ENCODE data around the gene ARPP21.

DNA sequence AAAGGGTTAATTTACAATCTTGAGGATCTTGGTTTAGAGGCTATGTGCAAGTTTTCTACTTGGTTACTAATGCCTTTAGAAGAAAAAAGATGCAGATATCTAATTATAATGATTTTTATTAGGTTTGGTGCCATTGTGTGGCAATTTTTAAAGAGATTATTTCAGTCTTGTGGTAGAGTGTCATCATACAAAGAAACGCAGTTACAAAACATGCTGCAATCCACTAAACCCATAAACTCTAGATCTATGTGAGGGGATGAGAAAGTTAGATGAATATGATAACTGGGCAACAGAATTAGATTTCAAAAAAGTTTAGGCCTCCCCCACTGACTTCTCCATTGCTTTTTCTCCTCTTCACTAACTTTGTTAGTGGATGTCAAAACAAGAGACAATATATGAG is 106.0 kb downstream of the ARPP21 start:
- TF ChIP-seq, protein P1, sequence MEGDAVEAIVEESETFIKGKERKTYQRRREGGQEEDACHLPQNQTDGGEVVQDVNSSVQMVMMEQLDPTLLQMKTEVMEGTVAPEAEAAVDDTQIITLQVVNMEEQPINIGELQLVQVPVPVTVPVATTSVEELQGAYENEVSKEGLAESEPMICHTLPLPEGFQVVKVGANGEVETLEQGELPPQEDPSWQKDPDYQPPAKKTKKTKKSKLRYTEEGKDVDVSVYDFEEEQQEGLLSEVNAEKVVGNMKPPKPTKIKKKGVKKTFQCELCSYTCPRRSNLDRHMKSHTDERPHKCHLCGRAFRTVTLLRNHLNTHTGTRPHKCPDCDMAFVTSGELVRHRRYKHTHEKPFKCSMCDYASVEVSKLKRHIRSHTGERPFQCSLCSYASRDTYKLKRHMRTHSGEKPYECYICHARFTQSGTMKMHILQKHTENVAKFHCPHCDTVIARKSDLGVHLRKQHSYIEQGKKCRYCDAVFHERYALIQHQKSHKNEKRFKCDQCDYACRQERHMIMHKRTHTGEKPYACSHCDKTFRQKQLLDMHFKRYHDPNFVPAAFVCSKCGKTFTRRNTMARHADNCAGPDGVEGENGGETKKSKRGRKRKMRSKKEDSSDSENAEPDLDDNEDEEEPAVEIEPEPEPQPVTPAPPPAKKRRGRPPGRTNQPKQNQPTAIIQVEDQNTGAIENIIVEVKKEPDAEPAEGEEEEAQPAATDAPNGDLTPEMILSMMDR (IDR thresholded peaks at IDR 0.05 in 4 of 5, conservative IDR thresholded peaks at IDR 0.05 in 1 of 5) = no peak
- TF ChIP-seq POLR2A (IDR thresholded peaks at IDR 0.05) = no peak

Measured in gastrocnemius medialis (tissue), 4 donors.